Ovary (tissue), 9 donors: Measurements from ENCODE around the gene RAPSN. TPM values are rescaled to one million over a fixed set of nuclear protein-coding genes. Genes with fewer than 3 reads are reported as not detected.

ENCODE experiments used
- DNase-seq, 5 donors: peaks; one replicate each; pipeline ENCODE4 v3.0.0-alpha.2; 2019 to 2020
- H3K27ac ChIP-seq, 2 donors: fragments of 200-600 bp; one replicate each; pipeline versions ENCODE4 v1.5.1 to v1.8.0; 2019 to 2022
- H3K27me3 ChIP-seq: fragments of 200-600 bp; one replicate; pipeline ENCODE4 v1.8.0; 2022
- H3K36me3 ChIP-seq: fragments of 200-600 bp; sonication (generic); one replicate; pipeline ENCODE4 v1.5.1; 2019
- H3K4me1 ChIP-seq: one replicate; pipeline ENCODE4 v1.8.1; 2013; ENCODE audit warnings: mild to moderate bottlenecking, moderate library complexity; ENCODE audit not compliant: insufficient read depth
- H3K4me3 ChIP-seq: fragments of 200-600 bp; sonication (generic); one replicate; pipeline ENCODE4 v1.5.1; 2017
- H3K9me3 ChIP-seq, 2 donors: fragments of 200-600 bp in 1 of 2; sonication (generic) in 1 of 2; one replicate each; pipeline versions ENCODE4 v1.5.1 to v1.8.1; 2013 to 2019; ENCODE audit warnings: mild to moderate bottlenecking in 1 of 2, moderate library complexity in 1 of 2
- CTCF ChIP-seq, 3 donors: fragments of 450-650 bp in 2 of 3; fragments of 200-600 bp in 1 of 3; IDR thresholded peaks; one replicate each; pipeline versions ENCODE4 v1.5.1 to v1.8.0; 2016 to 2022; ENCODE audit warnings: antibody characterized with exemption in 3 of 3, mild to moderate bottlenecking in 1 of 3
- EP300 ChIP-seq: sonication (generic); formaldehyde crosslinking; IDR thresholded peaks from one replicate; pipeline ENCODE4 v1.6.1; 2017; ENCODE audit warnings: antibody characterized with exemption
- POLR2A ChIP-seq: fragments of 450-650 bp; IDR thresholded peaks from one replicate; pipeline ENCODE4 v1.6.1; 2017; ENCODE audit warnings: antibody characterized with exemption, mild to moderate bottlenecking, moderate library complexity
- WGBS, 3 donors: extraction: QIAGEN DNeasy Blood & Tissue Kit in 1 of 3; methylation state at CpG; one replicate each; pipeline versions ENCODE4 v1.1.5 to v1.1.7; 2013 to 2017; 5-methylcytosine and 5-hydroxymethylcytosine counted together
- intact Hi-C, 4 donors: fragments of 100-400 bp; cut with DNase I; formaldehyde crosslinking; loops; one replicate each; pipeline versions ENCODE4 v1.11.0 to v1.15.1; 2022 to 2023
- polyA plus RNA-seq, 2 donors: library from polyadenylated mRNA; stranded (reverse); fragments of 200-250 nt in 1 of 2; fragments of 350-450 nt in 1 of 2; fragmentation: Illumina TruSeq in 1 of 2; extraction: RNeasy Lipid Tissue Mini Kit (QIAGEN cat#74804) in 1 of 2; gene quantifications; one replicate each; pipeline ENCODE4 v1.2.3, GENCODE V29; 2013 to 2014
- total RNA-seq, 7 donors: library from RNA; depleted of rRNA in 2 of 7; stranded (reverse); fragments of >200 nt in 2 of 7; fragmentation: NEBNext Ultra II Directional in 3 of 7; extraction: Animal tissue kit (Norgen Biotek cat#: 25700) in 3 of 7; gene quantifications; one replicate each; pipeline versions ENCODE4 v1.1.0 to v1.2.4, GENCODE V29; 2016 to 2023
- donor health status: DM: no; HTN: no; CAD: no; lungs with moderate emphysema.
- donor health status: DM: no; HTN: no; CAD: no.
- donor health status: Bipolar disorder and iron deficiency.
- donor health status: DM: yes; HTN: yes; CAD: no.
- donor health status: DM: no; HTN: no; CAD: no.
- donor health status: DM: yes; HTN: yes; CAD: no.

Gene RAPSN
- total and polyA plus RNA-seq, 9 donors, result 0.08 to 0.43 (median 0.28) TPM; not detected in 5

DNA sequence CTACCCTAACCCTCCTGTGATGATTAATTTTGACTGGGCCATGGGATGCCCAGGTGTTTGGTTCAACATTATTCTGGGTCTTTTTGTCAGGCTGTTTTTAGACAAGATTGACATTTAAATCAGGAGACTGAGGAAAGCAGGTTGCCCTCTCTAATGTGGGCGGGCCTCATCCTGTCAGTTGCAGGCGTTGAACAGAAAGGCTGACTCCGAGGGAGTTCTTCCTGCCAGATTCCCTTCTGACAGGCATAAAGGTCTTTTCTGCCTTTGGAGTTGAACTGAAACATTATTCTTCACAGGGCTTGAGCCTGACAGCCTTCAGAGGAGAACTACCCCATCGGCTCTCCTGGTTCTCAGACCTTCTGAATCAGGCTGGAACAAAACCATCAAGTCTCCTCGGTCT, 18.4 kb downstream of the RAPSN start:
- no peak for DNase-seq
- intact Hi-C loops, result no loop called here
- H3K4me1 ChIP-seq, result no peaks in the 10 kb centered on the region
- no peak for TF ChIP-seq POLR2A
- no peak for TF ChIP-seq EP300
- TF ChIP-seq CTCF (IDR thresholded peaks at IDR 0.05), result no peak
- WGBS, 3 donors, result 52 to 65% (median 63%) methylated on average over 5 of the region's 5 CpGs
- no peaks in the 10 kb centered on the region for H3K27me3 ChIP-seq
- no peak overlapping the region for H3K4me3 ChIP-seq
- no peak overlapping the region for H3K27ac ChIP-seq
- H3K36me3 ChIP-seq, result no peaks in the 10 kb centered on the region
- no peaks in the 10 kb centered on the region for H3K9me3 ChIP-seq

DNA sequence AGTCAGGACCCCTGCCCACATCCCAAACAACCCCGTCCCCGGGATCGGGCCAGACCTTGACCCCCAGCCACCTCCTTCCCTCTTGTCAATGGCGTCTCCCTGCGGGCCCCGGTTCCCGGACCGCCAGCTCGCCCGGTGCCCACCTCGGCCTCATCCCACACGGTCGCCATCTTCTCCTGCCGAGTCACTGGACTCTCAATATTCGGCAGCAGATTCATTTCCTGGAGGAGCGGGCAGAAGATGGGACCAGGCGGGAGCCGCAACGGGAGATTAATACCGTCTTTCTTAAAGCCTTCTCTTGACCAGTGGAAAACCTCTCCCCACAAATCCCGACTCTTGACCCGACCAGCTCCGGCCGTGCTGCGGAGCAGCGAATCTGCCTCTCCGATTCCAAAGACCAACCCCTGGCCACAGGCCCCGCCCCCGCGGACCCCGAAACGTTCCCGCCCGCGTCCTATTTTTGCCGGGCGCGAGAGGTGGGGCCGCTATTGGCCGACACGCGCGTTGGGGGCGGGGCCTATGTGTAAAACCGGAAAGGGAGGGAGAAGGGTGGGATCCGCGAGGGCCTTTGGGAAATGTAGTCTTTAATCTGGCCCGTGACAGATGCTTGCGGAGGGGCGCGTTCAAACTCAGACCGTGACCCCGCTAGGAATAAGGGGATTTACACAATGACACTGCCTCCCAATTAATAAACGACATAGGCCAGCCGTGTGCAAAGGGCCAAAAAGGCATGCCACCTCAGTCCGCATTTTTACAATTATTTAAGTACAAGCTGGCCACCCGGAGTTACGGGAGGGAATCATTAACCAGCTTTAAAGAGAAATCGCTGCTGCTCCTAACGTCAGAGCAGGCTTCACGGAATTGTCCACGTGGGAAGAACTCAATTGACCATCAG, 22.6 kb downstream of the RAPSN start, which contains the start of gene PSMC3:
PSMC3 (minus strand) TSS at position 378 of the 895 bp plus-strand sequence; CDS start at position 218, 160 bp downstream.
- peak; percentile 97 to 99 (median 99) for DNase-seq
- Histone ChIP-seq H3K27ac (peak within 1 kb of the TSS; percentile 81), H3K27me3 (no peaks in the 10 kb centered on the region), H3K4me1 (no peaks in the 10 kb centered on the region), H3K4me3 (peak within 1 kb of the TSS; percentile 98), H3K36me3 (no peaks in the 10 kb centered on the region), H3K9me3 (no peaks in the 10 kb centered on the region)
- 0 to 1% (median 0%) methylated on average over 54 to 62 of the region's 62 CpGs for WGBS, 3 donors
- TF ChIP-seq EP300 (no peak), CTCF (IDR thresholded peaks at IDR 0.05) (no peak), POLR2A (peak; percentile 72)
- intact Hi-C loops, result no loop called here

- intact Hi-C loops, result no loop called here
- Histone ChIP-seq H3K27me3 (no peaks in the 10 kb centered on the region), H3K27ac (peak overlapping the region; percentile 81), H3K4me3 (peak overlapping the region; percentile 98), H3K36me3 (no peaks in the 10 kb centered on the region), H3K9me3 (no peaks in the 10 kb centered on the region), H3K4me1 (no peaks in the 10 kb centered on the region)
- no peak for TF ChIP-seq EP300
- TF ChIP-seq POLR2A, result no peak
- no peak for TF ChIP-seq CTCF (IDR thresholded peaks at IDR 0.05)
- 0 to 1% (median 1%) methylated on average over 14 of the region's 14 CpGs for WGBS, 3 donors
- DNase-seq, result no peak
Observed at GRCh38 chr11:47425611-47426010, 23.3 kb downstream of the RAPSN start.

DNA sequence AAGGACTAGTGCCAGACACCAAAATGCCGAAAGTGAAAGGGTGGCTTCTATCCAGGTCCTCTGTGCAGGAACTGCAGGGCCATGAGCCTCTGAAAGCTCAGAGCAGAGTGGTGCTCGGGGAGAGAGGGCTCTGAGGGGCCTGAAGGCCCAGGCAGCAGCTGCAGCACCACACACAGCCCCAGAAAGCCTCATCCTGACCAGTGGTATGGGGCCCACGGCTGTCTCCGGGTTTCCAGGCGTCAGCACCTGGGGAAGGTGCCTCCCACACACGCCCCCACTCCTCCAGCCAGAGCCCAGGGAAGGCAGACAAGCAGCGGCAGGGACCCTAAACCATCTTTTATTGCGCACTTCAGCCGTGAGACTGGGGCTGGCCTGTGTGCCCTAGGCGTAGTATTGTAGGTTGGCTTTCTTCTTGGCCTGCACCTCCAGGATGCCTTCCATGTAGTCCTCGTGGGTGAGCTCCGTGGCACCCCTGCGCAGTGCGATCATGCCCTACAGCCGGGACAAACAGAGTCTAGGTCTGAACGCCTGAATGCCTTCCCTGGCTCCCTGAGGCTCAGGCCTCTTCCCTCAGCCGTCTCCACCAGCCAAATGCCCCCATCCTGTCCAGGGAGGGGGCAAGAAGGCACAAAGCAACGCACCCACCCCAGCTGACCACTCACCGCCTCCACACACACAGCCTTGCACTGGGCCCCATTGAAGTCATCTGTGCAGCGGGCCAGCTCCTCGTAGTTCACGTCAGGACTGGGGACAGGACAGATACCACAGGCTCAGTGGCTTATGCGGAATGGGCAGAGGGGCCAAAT, 30.3 kb downstream of the RAPSN start:
- Histone ChIP-seq H3K36me3 (no peaks in the 10 kb centered on the region), H3K9me3 (no peaks in the 10 kb centered on the region), H3K4me1 (no peaks in the 10 kb centered on the region), H3K27ac (no peak overlapping the region), H3K27me3 (no peaks in the 10 kb centered on the region), H3K4me3 (no peak overlapping the region)
- DNase-seq, result no peak
- intact Hi-C loops, result loop anchor here in 1 of 4 donors (10.0 kb wide), 1 partner anchor 234 kb away; the partner anchor contains the start of gene PACSIN3
- 65 to 66% (median 65%) methylated on average over 23 of the region's 23 CpGs for WGBS, 3 donors
- TF ChIP-seq EP300 (no peak), CTCF (IDR thresholded peaks at IDR 0.05) (no peak), POLR2A (no peak)
